ENCODE measurements around the gene LIG3.

GRCh38 chr17:35050170-35050569, 69.9 kb downstream of the LIG3 start:
- TF ChIP-seq EZH2phosphoT487 (IDR thresholded peaks at IDR 0.05; ENCODE audit: insufficient read depth, low read depth) (no peak), EZH2 (IDR thresholded peaks at IDR 0.05; ENCODE audit: insufficient read depth, poor library complexity, severe bottlenecking) (no peak)

All from GM23248 (cell line).